Keratinocyte (primary cell): Measurements from ENCODE around the gene MAML1. TPM values are rescaled to one million over a fixed set of nuclear protein-coding genes. Genes with fewer than 3 reads are reported as not detected.
"Not testable (repeated sequence)": the region's sequence is repeated elsewhere in the genome, so short reads cannot be mapped to it uniquely, and the experiment has no call there.

Source experiments
- DNase-seq: peaks from one replicate; pipeline ENCODE4 v3.0.0-alpha.2; 2011; ENCODE audit warnings: low read depth, missing footprints, low spot score
- FAIRE-seq: peaks from 2 replicates; lab custom pipeline; 2011; peaks lifted over from hg19 to GRCh38; lab: Jason Lieb, UNC
- H2AFZ ChIP-seq: 2 replicates; pipeline ENCODE4 v1.6.0; 2012; ENCODE audit warnings: low read length, control low read depth, inconsistent platforms; ENCODE audit not compliant: control insufficient read depth
- H3K27ac ChIP-seq: 2 replicates; pipeline ENCODE4 v1.5.1; 2011; ENCODE audit warnings: low read length; ENCODE audit not compliant: control insufficient read depth, insufficient read depth
- H3K27me3 ChIP-seq: 3 replicates; pipeline ENCODE4 v1.6.0; 2011; ENCODE audit warnings: low read length; ENCODE audit not compliant: control insufficient read depth, insufficient read depth; ENCODE audit errors: extremely low read depth
- H3K36me3 ChIP-seq, 2 experiments: 2 replicates in 1 of 2; 3 replicates in 1 of 2; pipeline ENCODE4 v1.5.1; 2011; ENCODE audit warnings: low read length in 2 of 2, mild to moderate bottlenecking in 1 of 2; ENCODE audit not compliant: control insufficient read depth in 2 of 2, insufficient read depth in 2 of 2; ENCODE audit errors: extremely low read depth in 1 of 2
- H3K4me1 ChIP-seq: 3 replicates; pipeline ENCODE4 v1.5.1; 2011; ENCODE audit warnings: low read length; ENCODE audit not compliant: control insufficient read depth, insufficient read depth; ENCODE audit errors: extremely low read depth
- H3K4me2 ChIP-seq: 3 replicates; pipeline ENCODE4 v1.6.0; 2011; ENCODE audit warnings: low read depth, low read length; ENCODE audit not compliant: control insufficient read depth, insufficient read depth; ENCODE audit errors: extremely low read depth
- H3K4me3 ChIP-seq, 3 experiments: fragments of 200-600 bp in 1 of 3; sonication (generic) in 1 of 3; 2 replicates in 2 of 3; 3 replicates in 1 of 3; pipeline ENCODE4 v1.5.1; 2011 to 2016; ENCODE audit warnings: low read length in 3 of 3, mild to moderate bottlenecking in 3 of 3, control low read depth in 2 of 3, inconsistent platforms in 1 of 3, low read depth in 1 of 3, mixed read lengths in 1 of 3, mixed run types in 1 of 3, moderate library complexity in 1 of 3; ENCODE audit not compliant: control insufficient read depth in 2 of 3, insufficient read depth in 2 of 3; ENCODE audit errors: extremely low read depth in 1 of 3
- H3K79me2 ChIP-seq: 2 replicates; pipeline ENCODE4 v1.6.0; 2012; ENCODE audit warnings: low read length; ENCODE audit not compliant: control insufficient read depth, insufficient read depth
- H3K9ac ChIP-seq: 3 replicates; pipeline ENCODE4 v1.6.0; 2011; ENCODE audit warnings: low read length; ENCODE audit not compliant: control insufficient read depth, insufficient read depth; ENCODE audit errors: extremely low read depth
- H3K9me1 ChIP-seq: 3 replicates; pipeline ENCODE4 v1.6.0; 2011; ENCODE audit warnings: low read length; ENCODE audit not compliant: control insufficient read depth, insufficient read depth; ENCODE audit errors: extremely low read depth
- H3K9me3 ChIP-seq: 2 replicates; pipeline ENCODE4 v1.5.1; 2012; ENCODE audit warnings: low read depth, low read length; ENCODE audit not compliant: control insufficient read depth
- H4K20me1 ChIP-seq: 3 replicates; pipeline ENCODE4 v1.6.0; 2011; ENCODE audit warnings: low read length; ENCODE audit not compliant: control insufficient read depth, insufficient read depth; ENCODE audit errors: extremely low read depth
- CTCF ChIP-seq, 3 experiments: IDR thresholded peaks in 1 of 3; conservative IDR thresholded peaks in 1 of 3; optimal IDR thresholded peaks in 1 of 3; 2 replicates in 2 of 3; 3 replicates in 1 of 3; pipeline versions ENCODE3 to v1.5.1; 2011; ENCODE audit warnings: low read length in 3 of 3, mild to moderate bottlenecking in 3 of 3, moderate library complexity in 2 of 3, control low read depth in 1 of 3, inconsistent platforms in 1 of 3; ENCODE audit not compliant: insufficient read depth in 2 of 3; ENCODE audit errors: extremely low read depth in 1 of 3
- EZH2 ChIP-seq: IDR thresholded peaks from one replicate; pipeline ENCODE4 v1.6.1; 2012; ENCODE audit warnings: inconsistent platforms, mild to moderate bottlenecking, low read length, moderate library complexity
- dilution Hi-C: fragments of 300-500 bp; cut with MboI; formaldehyde crosslinking; loops from one replicate; pipeline ENCODE4 v1.7.0; 2020; ENCODE audit warnings: low sequenced_read_pairs; ENCODE audit not compliant: extremely low pct_ligation_motif_present
- polyA plus RNA-seq, 5 experiments: library from polyadenylated mRNA; depleted of rRNA in 3 of 5; stranded (reverse) in 3 of 5; stranded (forward) in 1 of 5; unstranded in 1 of 5; fragments of >200 nt; gene quantifications; 1 replicate in 1 of 5; 2 replicates in 3 of 5; 3 replicates in 1 of 5; pipeline versions ENCODE4 v1.2.1 to v1.2.3, GENCODE V29; 2011 to 2012; ENCODE audit warnings: missing spikeins in 2 of 5, low read depth in 1 of 5, low replicate concordance in 1 of 5

Gene MAML1
- polyA plus RNA-seq, 1 donor (not counting 4 experiments of a cell fraction or from before 2014, with no cell fraction given), result 4.9 TPM

GRCh38 chr5:179738742-179739141, 6.1 kb downstream of the MAML1 start:
- no peak for FAIRE-seq
- peaks cover 90% of the 10 kb centered on the region for H3K79me2 ChIP-seq
- H2AFZ ChIP-seq, result no peak overlapping the region
- H3K4me2 ChIP-seq, result no peak overlapping the region
- H3K9me1 ChIP-seq, result no peaks in the 10 kb centered on the region
- H4K20me1 ChIP-seq, result peaks cover 6% of the 10 kb centered on the region
- H3K4me1 ChIP-seq, result peaks cover 3% of the 10 kb centered on the region
- peaks cover 0 to 13% of the 10 kb centered on the region in 2 experiments for H3K36me3 ChIP-seq
- H3K4me3 ChIP-seq, result no peak overlapping the region
- DNase-seq, result no peak
- dilution Hi-C loops, result loop anchor here (25.0 kb wide), 1 partner anchor 99 kb away; no protein-coding TSS in a partner anchor
- H3K27me3 ChIP-seq, result no peaks in the 10 kb centered on the region
- no peak overlapping the region for H3K27ac ChIP-seq
- TF ChIP-seq EZH2 (no peak), CTCF (optimal IDR thresholded peaks at IDR 0.05 in 1 of 3, IDR thresholded peaks at IDR 0.05 in 1 of 3, conservative IDR thresholded peaks at IDR 0.05 in 1 of 3; ENCODE audit: extremely low read depth in 1 of 3, insufficient read depth in 2 of 3, low read length in 3 of 3) (no peak)
- no peak overlapping the region for H3K9ac ChIP-seq
- no peaks in the 10 kb centered on the region for H3K9me3 ChIP-seq

- H2AFZ ChIP-seq, H3K4me3 ChIP-seq, H3K27ac ChIP-seq, H3K4me1 ChIP-seq, H3K4me2 ChIP-seq, H3K9me1 ChIP-seq, H3K27me3 ChIP-seq, H4K20me1 ChIP-seq, H3K9me3 ChIP-seq, FAIRE-seq, H3K9ac ChIP-seq, DNase-seq: not testable (repeated sequence)
- H3K36me3 ChIP-seq, result peaks cover 0 to 12% of the 10 kb centered on the region in 2 experiments
- dilution Hi-C loops, result loop anchor here (25.0 kb wide), 1 partner anchor 93 kb away; no protein-coding TSS in a partner anchor
- peaks cover 75% of the 10 kb centered on the region for H3K79me2 ChIP-seq
Observed at GRCh38 chr5:179744106-179744505, 11.5 kb downstream of the MAML1 start.

GRCh38 chr5:179746872-179747271, 14.2 kb downstream of the MAML1 start:
- H3K4me2 ChIP-seq, result no peak overlapping the region
- dilution Hi-C loops, result loop anchor here (25.0 kb wide), 1 partner anchor 90 kb away; no protein-coding TSS in a partner anchor
- H3K4me1 ChIP-seq, result no peaks in the 10 kb centered on the region
- H3K36me3 ChIP-seq, result peaks cover 3 to 4% of the 10 kb centered on the region in 2 experiments
- H3K9ac ChIP-seq, result no peak overlapping the region
- no peaks in the 10 kb centered on the region for H3K9me3 ChIP-seq
- no peak overlapping the region for H2AFZ ChIP-seq
- no peak overlapping the region for H3K4me3 ChIP-seq
- no peak for DNase-seq
- no peak for TF ChIP-seq CTCF (optimal IDR thresholded peaks at IDR 0.05 in 1 of 3, IDR thresholded peaks at IDR 0.05 in 1 of 3, conservative IDR thresholded peaks at IDR 0.05 in 1 of 3; ENCODE audit: extremely low read depth in 1 of 3, insufficient read depth in 2 of 3, low read length in 3 of 3)
- TF ChIP-seq EZH2, result no peak
- no peak overlapping the region for H3K27ac ChIP-seq
- H4K20me1 ChIP-seq, result no peaks in the 10 kb centered on the region
- H3K27me3 ChIP-seq, result no peaks in the 10 kb centered on the region
- H3K9me1 ChIP-seq, result no peaks in the 10 kb centered on the region
- no peak for FAIRE-seq
- peaks cover 74% of the 10 kb centered on the region for H3K79me2 ChIP-seq
